Keratinocyte (primary cell): ENCODE results near the gene KIAA0825. TPM values are rescaled to one million over a fixed set of nuclear protein-coding genes. Genes with fewer than 3 reads are reported as not detected.

Experiments used
- DNase-seq: peaks from one replicate; pipeline ENCODE4 v3.0.0-alpha.2; 2011; ENCODE audit warnings: low read depth, missing footprints, low spot score
- FAIRE-seq: peaks from 2 replicates; lab custom pipeline; 2011; peaks lifted over from hg19 to GRCh38; lab: Jason Lieb, UNC
- H2AFZ ChIP-seq: 2 replicates; pipeline ENCODE4 v1.6.0; 2012; ENCODE audit warnings: low read length, control low read depth, inconsistent platforms; ENCODE audit not compliant: control insufficient read depth
- H3K27ac ChIP-seq: 2 replicates; pipeline ENCODE4 v1.5.1; 2011; ENCODE audit warnings: low read length; ENCODE audit not compliant: control insufficient read depth, insufficient read depth
- H3K27me3 ChIP-seq: 3 replicates; pipeline ENCODE4 v1.6.0; 2011; ENCODE audit warnings: low read length; ENCODE audit not compliant: control insufficient read depth, insufficient read depth; ENCODE audit errors: extremely low read depth
- H3K36me3 ChIP-seq, 2 experiments: 2 replicates in 1 of 2; 3 replicates in 1 of 2; pipeline ENCODE4 v1.5.1; 2011; ENCODE audit warnings: low read length in 2 of 2, mild to moderate bottlenecking in 1 of 2; ENCODE audit not compliant: control insufficient read depth in 2 of 2, insufficient read depth in 2 of 2; ENCODE audit errors: extremely low read depth in 1 of 2
- H3K4me1 ChIP-seq: 3 replicates; pipeline ENCODE4 v1.5.1; 2011; ENCODE audit warnings: low read length; ENCODE audit not compliant: control insufficient read depth, insufficient read depth; ENCODE audit errors: extremely low read depth
- H3K4me2 ChIP-seq: 3 replicates; pipeline ENCODE4 v1.6.0; 2011; ENCODE audit warnings: low read depth, low read length; ENCODE audit not compliant: control insufficient read depth, insufficient read depth; ENCODE audit errors: extremely low read depth
- H3K4me3 ChIP-seq, 3 experiments: fragments of 200-600 bp in 1 of 3; sonication (generic) in 1 of 3; 2 replicates in 2 of 3; 3 replicates in 1 of 3; pipeline ENCODE4 v1.5.1; 2011 to 2016; ENCODE audit warnings: low read length in 3 of 3, mild to moderate bottlenecking in 3 of 3, control low read depth in 2 of 3, inconsistent platforms in 1 of 3, low read depth in 1 of 3, mixed read lengths in 1 of 3, mixed run types in 1 of 3, moderate library complexity in 1 of 3; ENCODE audit not compliant: control insufficient read depth in 2 of 3, insufficient read depth in 2 of 3; ENCODE audit errors: extremely low read depth in 1 of 3
- H3K79me2 ChIP-seq: 2 replicates; pipeline ENCODE4 v1.6.0; 2012; ENCODE audit warnings: low read length; ENCODE audit not compliant: control insufficient read depth, insufficient read depth
- H3K9ac ChIP-seq: 3 replicates; pipeline ENCODE4 v1.6.0; 2011; ENCODE audit warnings: low read length; ENCODE audit not compliant: control insufficient read depth, insufficient read depth; ENCODE audit errors: extremely low read depth
- H3K9me1 ChIP-seq: 3 replicates; pipeline ENCODE4 v1.6.0; 2011; ENCODE audit warnings: low read length; ENCODE audit not compliant: control insufficient read depth, insufficient read depth; ENCODE audit errors: extremely low read depth
- H3K9me3 ChIP-seq: 2 replicates; pipeline ENCODE4 v1.5.1; 2012; ENCODE audit warnings: low read depth, low read length; ENCODE audit not compliant: control insufficient read depth
- H4K20me1 ChIP-seq: 3 replicates; pipeline ENCODE4 v1.6.0; 2011; ENCODE audit warnings: low read length; ENCODE audit not compliant: control insufficient read depth, insufficient read depth; ENCODE audit errors: extremely low read depth
- EZH2 ChIP-seq: IDR thresholded peaks from one replicate; pipeline ENCODE4 v1.6.1; 2012; ENCODE audit warnings: inconsistent platforms, mild to moderate bottlenecking, low read length, moderate library complexity
- dilution Hi-C: fragments of 300-500 bp; cut with MboI; formaldehyde crosslinking; loops from one replicate; pipeline ENCODE4 v1.7.0; 2020; ENCODE audit warnings: low sequenced_read_pairs; ENCODE audit not compliant: extremely low pct_ligation_motif_present
- polyA plus RNA-seq, 5 experiments: library from polyadenylated mRNA; depleted of rRNA in 3 of 5; stranded (reverse) in 3 of 5; stranded (forward) in 1 of 5; unstranded in 1 of 5; fragments of >200 nt; gene quantifications; 1 replicate in 1 of 5; 2 replicates in 3 of 5; 3 replicates in 1 of 5; pipeline versions ENCODE4 v1.2.1 to v1.2.3, GENCODE V29; 2011 to 2012; ENCODE audit warnings: missing spikeins in 2 of 5, low read depth in 1 of 5, low replicate concordance in 1 of 5
- TF ChIP-seq, protein P1 (sequence below), 3 experiments: IDR thresholded peaks in 1 of 3; conservative IDR thresholded peaks in 1 of 3; optimal IDR thresholded peaks in 1 of 3; 2 replicates in 2 of 3; 3 replicates in 1 of 3; pipeline versions ENCODE3 to v1.5.1; 2011; ENCODE audit warnings: low read length in 3 of 3, mild to moderate bottlenecking in 3 of 3, moderate library complexity in 2 of 3, control low read depth in 1 of 3, inconsistent platforms in 1 of 3; ENCODE audit not compliant: insufficient read depth in 2 of 3; ENCODE audit errors: extremely low read depth in 1 of 3

KIAA0825 gene
- polyA plus RNA-seq, 1 donor (not counting 4 experiments of a cell fraction or from before 2014, with no cell fraction given) = 1.2 TPM

- dilution Hi-C loops = no loop called here
- Histone ChIP-seq H3K9me1 (no peaks in the 10 kb centered on the region), H3K4me1 (no peaks in the 10 kb centered on the region), H3K9ac (no peak overlapping the region), H3K27me3 (no peaks in the 10 kb centered on the region), H3K79me2 (no peaks in the 10 kb centered on the region), H3K9me3 (no peaks in the 10 kb centered on the region), H3K4me2 (no peak overlapping the region), H2AFZ (no peak overlapping the region), H3K4me3 (no peak overlapping the region), H4K20me1 (no peaks in the 10 kb centered on the region), H3K36me3 (no peaks in the 10 kb centered on the region), H3K27ac (no peak overlapping the region)
- FAIRE-seq (no peak), DNase-seq (no peak)
- TF ChIP-seq EZH2 = no peak
- TF ChIP-seq, protein P1, sequence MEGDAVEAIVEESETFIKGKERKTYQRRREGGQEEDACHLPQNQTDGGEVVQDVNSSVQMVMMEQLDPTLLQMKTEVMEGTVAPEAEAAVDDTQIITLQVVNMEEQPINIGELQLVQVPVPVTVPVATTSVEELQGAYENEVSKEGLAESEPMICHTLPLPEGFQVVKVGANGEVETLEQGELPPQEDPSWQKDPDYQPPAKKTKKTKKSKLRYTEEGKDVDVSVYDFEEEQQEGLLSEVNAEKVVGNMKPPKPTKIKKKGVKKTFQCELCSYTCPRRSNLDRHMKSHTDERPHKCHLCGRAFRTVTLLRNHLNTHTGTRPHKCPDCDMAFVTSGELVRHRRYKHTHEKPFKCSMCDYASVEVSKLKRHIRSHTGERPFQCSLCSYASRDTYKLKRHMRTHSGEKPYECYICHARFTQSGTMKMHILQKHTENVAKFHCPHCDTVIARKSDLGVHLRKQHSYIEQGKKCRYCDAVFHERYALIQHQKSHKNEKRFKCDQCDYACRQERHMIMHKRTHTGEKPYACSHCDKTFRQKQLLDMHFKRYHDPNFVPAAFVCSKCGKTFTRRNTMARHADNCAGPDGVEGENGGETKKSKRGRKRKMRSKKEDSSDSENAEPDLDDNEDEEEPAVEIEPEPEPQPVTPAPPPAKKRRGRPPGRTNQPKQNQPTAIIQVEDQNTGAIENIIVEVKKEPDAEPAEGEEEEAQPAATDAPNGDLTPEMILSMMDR (optimal IDR thresholded peaks at IDR 0.05 in 1 of 3, IDR thresholded peaks at IDR 0.05 in 1 of 3, conservative IDR thresholded peaks at IDR 0.05 in 1 of 3; ENCODE audit: extremely low read depth in 1 of 3, insufficient read depth in 2 of 3, low read length in 3 of 3) = no peak
Observed at GRCh38 chr5:94499806-94500205, 118.6 kb downstream of the KIAA0825 start.

DNA sequence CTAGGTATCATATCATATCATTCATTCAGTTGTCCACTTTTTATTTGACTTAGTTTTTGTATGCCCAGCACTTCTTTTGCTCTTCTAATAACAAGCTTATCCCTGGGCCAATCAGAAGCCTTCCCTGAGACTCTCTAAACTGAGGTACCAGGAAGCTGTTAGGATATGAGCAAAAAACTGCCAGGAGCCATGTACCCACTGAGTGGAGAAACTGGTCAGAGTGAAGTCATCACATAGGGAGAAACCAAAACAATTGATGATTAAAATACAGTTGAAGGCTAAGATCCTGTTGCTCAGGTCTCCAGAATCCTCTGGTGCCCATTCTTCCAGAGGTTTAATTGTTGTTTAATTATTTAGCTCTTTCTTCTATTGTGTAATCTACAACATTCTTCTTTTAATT is 120.2 kb downstream of the KIAA0825 start:
- DNase-seq (no peak), FAIRE-seq (no peak)
- dilution Hi-C loops = no loop called here
- H3K4me1 ChIP-seq = no peaks in the 10 kb centered on the region
- no peaks in the 10 kb centered on the region for H3K9me3 ChIP-seq
- no peak overlapping the region for H3K27ac ChIP-seq
- no peak overlapping the region for H3K4me2 ChIP-seq
- H3K9ac ChIP-seq = no peak overlapping the region
- H3K36me3 ChIP-seq = no peaks in the 10 kb centered on the region
- no peaks in the 10 kb centered on the region for H3K9me1 ChIP-seq
- H4K20me1 ChIP-seq = no peaks in the 10 kb centered on the region
- TF ChIP-seq EZH2 = no peak
- TF ChIP-seq, protein P1 (optimal IDR thresholded peaks at IDR 0.05 in 1 of 3, IDR thresholded peaks at IDR 0.05 in 1 of 3, conservative IDR thresholded peaks at IDR 0.05 in 1 of 3; ENCODE audit: extremely low read depth in 1 of 3, insufficient read depth in 2 of 3, low read length in 3 of 3) = no peak
- no peak overlapping the region for H2AFZ ChIP-seq
- no peaks in the 10 kb centered on the region for H3K27me3 ChIP-seq
- H3K79me2 ChIP-seq = no peaks in the 10 kb centered on the region
- H3K4me3 ChIP-seq = no peak overlapping the region
